Liver (tissue), 3 donors: ENCODE results near the gene ST3GAL2.

ENCODE experiments used
- FOXA1 ChIP-seq: IDR thresholded peaks from 2 replicates; pipeline ENCODE4 v1.6.1; 2016; ENCODE audit warnings: antibody characterized with exemption
- GABPA ChIP-seq, 2 donors: IDR thresholded peaks in 1 of 2; conservative IDR thresholded peaks in 1 of 2; 2 replicates each; pipeline ENCODE4 v1.6.1; 2016; ENCODE audit warnings: antibody characterized with exemption in 2 of 2, mild to moderate bottlenecking in 1 of 2, moderate library complexity in 1 of 2
- JUND ChIP-seq, 2 donors: IDR thresholded peaks; 2 replicates each; pipeline ENCODE4 v1.6.1; 2016; ENCODE audit warnings: antibody characterized with exemption in 2 of 2
- RAD21 ChIP-seq, 2 donors: IDR thresholded peaks; 2 replicates each; pipeline ENCODE4 v1.6.1; 2016; ENCODE audit warnings: antibody characterized with exemption in 2 of 2, mild to moderate bottlenecking in 2 of 2
- RXRA ChIP-seq, 2 donors: IDR thresholded peaks; 2 replicates each; pipeline ENCODE4 v1.6.1; 2017 to 2018; ENCODE audit warnings: antibody characterized with exemption in 2 of 2, mild to moderate bottlenecking in 1 of 2
- SP1 ChIP-seq: IDR thresholded peaks from 2 replicates; pipeline ENCODE4 v1.6.1; 2018; ENCODE audit warnings: antibody characterized with exemption, mild to moderate bottlenecking
- TAF1 ChIP-seq: conservative IDR thresholded peaks from 2 replicates; pipeline ENCODE4 v1.6.1; 2016; ENCODE audit warnings: antibody characterized with exemption, mild to moderate bottlenecking
- TF ChIP-seq, protein P1 (sequence below): fragments of 150-350 bp; IDR thresholded peaks from 2 replicates; pipeline ENCODE4 v1.5.1; 2017; ENCODE audit warnings: improper control_type of control experiment, low read depth, low read length; ENCODE audit not compliant: missing input control
- TF ChIP-seq, protein P2 (sequence below): IDR thresholded peaks from 2 replicates; pipeline ENCODE4 v1.6.1; 2016; ENCODE audit warnings: antibody characterized with exemption
- donor health status: healthy.
- donor health status: healthy.

DNA sequence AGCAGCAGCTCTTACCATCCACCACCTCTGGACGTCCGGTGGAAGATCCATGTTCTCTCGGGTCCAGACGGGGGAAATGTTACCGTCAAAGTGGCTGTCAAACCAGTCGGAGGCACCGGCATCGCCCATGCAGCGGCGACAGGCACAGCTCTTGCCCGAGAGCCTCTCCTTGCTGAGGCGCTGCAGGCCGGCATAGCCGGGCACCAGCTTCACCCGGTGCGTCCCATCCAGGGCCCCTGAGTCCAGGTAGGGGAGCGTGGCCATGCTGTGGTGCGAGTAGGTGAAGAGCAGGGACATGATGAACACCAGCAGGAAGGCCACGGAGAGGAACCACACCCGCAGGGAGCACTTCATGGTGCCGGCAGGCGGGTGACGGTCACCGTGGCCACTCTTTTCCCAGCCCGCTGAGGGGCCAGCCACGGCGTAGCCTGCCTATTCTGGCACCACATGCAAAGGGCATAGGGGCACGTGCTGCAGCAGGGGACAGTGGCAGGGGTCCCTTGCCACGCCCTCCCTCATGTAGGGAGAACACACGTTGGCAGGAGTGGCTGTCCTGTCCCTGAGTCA is 40.6 kb downstream of the ST3GAL2 start:
- TF ChIP-seq, protein P1, sequence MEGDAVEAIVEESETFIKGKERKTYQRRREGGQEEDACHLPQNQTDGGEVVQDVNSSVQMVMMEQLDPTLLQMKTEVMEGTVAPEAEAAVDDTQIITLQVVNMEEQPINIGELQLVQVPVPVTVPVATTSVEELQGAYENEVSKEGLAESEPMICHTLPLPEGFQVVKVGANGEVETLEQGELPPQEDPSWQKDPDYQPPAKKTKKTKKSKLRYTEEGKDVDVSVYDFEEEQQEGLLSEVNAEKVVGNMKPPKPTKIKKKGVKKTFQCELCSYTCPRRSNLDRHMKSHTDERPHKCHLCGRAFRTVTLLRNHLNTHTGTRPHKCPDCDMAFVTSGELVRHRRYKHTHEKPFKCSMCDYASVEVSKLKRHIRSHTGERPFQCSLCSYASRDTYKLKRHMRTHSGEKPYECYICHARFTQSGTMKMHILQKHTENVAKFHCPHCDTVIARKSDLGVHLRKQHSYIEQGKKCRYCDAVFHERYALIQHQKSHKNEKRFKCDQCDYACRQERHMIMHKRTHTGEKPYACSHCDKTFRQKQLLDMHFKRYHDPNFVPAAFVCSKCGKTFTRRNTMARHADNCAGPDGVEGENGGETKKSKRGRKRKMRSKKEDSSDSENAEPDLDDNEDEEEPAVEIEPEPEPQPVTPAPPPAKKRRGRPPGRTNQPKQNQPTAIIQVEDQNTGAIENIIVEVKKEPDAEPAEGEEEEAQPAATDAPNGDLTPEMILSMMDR, result no peak
- TF ChIP-seq, protein P2, sequence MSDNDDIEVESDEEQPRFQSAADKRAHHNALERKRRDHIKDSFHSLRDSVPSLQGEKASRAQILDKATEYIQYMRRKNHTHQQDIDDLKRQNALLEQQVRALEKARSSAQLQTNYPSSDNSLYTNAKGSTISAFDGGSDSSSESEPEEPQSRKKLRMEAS, result no peak
- TF ChIP-seq JUND (IDR thresholded peaks at IDR 0.05), result no peak
- no peak for TF ChIP-seq SP1
- TF ChIP-seq TAF1, result no peak
- TF ChIP-seq RXRA (IDR thresholded peaks at IDR 0.05), result no peak
- TF ChIP-seq FOXA1, result no peak
- TF ChIP-seq RAD21 (IDR thresholded peaks at IDR 0.05), result no peak
- no peak for TF ChIP-seq GABPA (IDR thresholded peaks at IDR 0.05 in 1 of 2, conservative IDR thresholded peaks at IDR 0.05 in 1 of 2)
